ENCODE measurements around the gene TOM1L2. TPM values are rescaled to one million over a fixed set of nuclear protein-coding genes. Genes with fewer than 3 reads are reported as not detected.

TOM1L2 gene
- total and polyA plus RNA-seq, 2 of the 4 experiments (the other 2 are of a cell fraction): 34.4 to 51.7 TPM

GRCh38 chr17:17889922-17890321 lies 82.3 kb downstream of the TOM1L2 start:
- Histone ChIP-seq H2AFZ (replicated peaks; ENCODE audit: low read length, poor library complexity) (no peak overlapping the region), H2AK5ac (ENCODE audit: low read depth, low read length) (no peak overlapping the region), H2BK15ac (ENCODE audit: low read depth, low read length) (no peak overlapping the region), H3K79me1 (ENCODE audit: low read depth in 1 of 2, low read length in 2 of 2) (peaks cover 0 to 8% of the 10 kb centered on the region in 2 experiments; a peak in 2 of 4 replicates), H2BK20ac (ENCODE audit: low read depth, low read length) (no peak overlapping the region), H4K91ac (ENCODE audit: insufficient read depth, low read depth, low read length) (no peak overlapping the region), H3K9ac (ENCODE audit: low read depth, low read length) (no peak overlapping the region), H3K4me3 (ENCODE audit: insufficient read depth, low read depth, low read length) (no peak overlapping the region), H3K23ac (ENCODE audit: low read depth, low read length) (no peak overlapping the region), H3K4me1 (ENCODE audit: control insufficient read depth, insufficient read depth, low read length) (peaks cover 4% of the 10 kb centered on the region; the same call in 1 of the 2 replicates), H2AK9ac (replicated peaks; ENCODE audit: low read depth, low read length, poor library complexity) (no peak overlapping the region), H2BK120ac (ENCODE audit: low read depth, low read length) (no peak overlapping the region), H3K36me3 (ENCODE audit: control insufficient read depth, insufficient read depth, low read length) (peaks cover 20% of the 10 kb centered on the region), H3K4me2 (ENCODE audit: low read depth, low read length) (no peak overlapping the region), H4K20me1 (ENCODE audit: insufficient read depth, low read length) (0 out of 2 replicates have a peak, but pooled peaks cover 5% of the 10 kb centered on the region), H3K4ac (ENCODE audit: low read depth, low read length) (no peak overlapping the region), H3K27ac (ENCODE audit: insufficient read depth, low read length) (no peak overlapping the region), H4K8ac (ENCODE audit: low read depth in 2 of 2, low read length in 2 of 2) (no peak overlapping the region), H3K9me1 (ENCODE audit: insufficient read depth, low read length) (peaks cover 7% of the 10 kb centered on the region), H2BK5ac (ENCODE audit: low read depth, low read length, poor library complexity, severe bottlenecking) (no peak overlapping the region), H3K14ac (replicated peaks; ENCODE audit: low read depth, low read length) (no peak overlapping the region), H4K5ac (ENCODE audit: low read depth, low read length) (no peak overlapping the region), H3K27me3 (ENCODE audit: control insufficient read depth, insufficient read depth, low read length) (no peaks in the 10 kb centered on the region), H3K18ac (ENCODE audit: low read depth, low read length) (no peak overlapping the region), H3K9me3 (ENCODE audit: control insufficient read depth, insufficient read depth, low read length) (no peaks in the 10 kb centered on the region), H3K56ac (ENCODE audit: extremely low read depth, insufficient read depth, low read length) (no peak overlapping the region)
- TF ChIP-seq CHD1 (IDR thresholded peaks at IDR 0.05; ENCODE audit: low read depth, low read length) (no peak), MXI1 (IDR thresholded peaks at IDR 0.05; ENCODE audit: borderline replicate concordance, low read depth, low read length) (no peak), USF2 (IDR thresholded peaks at IDR 0.05; ENCODE audit: low read depth, low read length) (no peak)
- no peak for ATAC-seq (ENCODE audit: low read depth)
- no CpG with 5 or more reads among the region's 2 CpGs for WGBS, 2 experiments (ENCODE audit: extremely low coverage in 2 of 2, insufficient read length in 1 of 2)
- no peak for DNase-seq
- dilution Hi-C loops (cut with HindIII; ENCODE audit: low sequenced_read_pairs, unreplicated experiment) (no loop called here), intact Hi-C loops (cut with micrococcal nuclease) (no loop called here), in situ Hi-C loops (cut with MboI; ENCODE audit: low sequenced_read_pairs) (loop anchor here (5.0 to 25.0 kb wide), 2 partner anchors 142 to 528 kb away; no protein-coding TSS in a partner anchor)
- BruUV-seq (replicated peaks): no TSS peak
- ChIA-PET POLR2A (ENCODE audit: unreplicated experiment) (no interaction called here), CTCF (interaction anchor here (0.9 to 1.0 kb wide), 2 partner anchors 13 to 145 kb away, joined by 3 to 4 read pairs; no protein-coding TSS in a partner anchor)

Measured in IMR-90 (cell line).